GM12891 (cell line): ENCODE measurements around the gene GPR183.

Source experiments
- DNase-seq: peaks from one replicate; pipeline ENCODE4 v3.0.0; 2011; ENCODE audit warnings: low spot score; ENCODE audit not compliant: insufficient read length
- FAIRE-seq: peaks from 2 replicates; lab custom pipeline; 2011; peaks lifted over from hg19 to GRCh38; lab: Jason Lieb, UNC
- PAX5 ChIP-seq: IDR thresholded peaks from 2 replicates; pipeline ENCODE4 v1.6.1; 2011; ENCODE audit warnings: low read length, moderate library complexity, mild to moderate bottlenecking; ENCODE audit not compliant: insufficient read depth, severe bottlenecking
- POLR2A ChIP-seq: IDR thresholded peaks from 2 replicates; pipeline ENCODE4 v1.6.1; 2011; ENCODE audit warnings: low read depth, low read length, control low read depth
- POLR2AphosphoS5 ChIP-seq: IDR thresholded peaks from 2 replicates; pipeline ENCODE4 v1.6.1; 2011; ENCODE audit warnings: low read depth, low read length, control low read depth
- POU2F2 ChIP-seq: IDR thresholded peaks from 2 replicates; pipeline ENCODE4 v1.6.1; 2011; ENCODE audit warnings: low read depth, mild to moderate bottlenecking, control low read depth, low read length, moderate library complexity
- SPI1 ChIP-seq: IDR thresholded peaks from 2 replicates; pipeline ENCODE4 v1.6.1; 2011; ENCODE audit warnings: low read depth, low read length, control low read depth
- TAF1 ChIP-seq: IDR thresholded peaks from 2 replicates; pipeline ENCODE4 v1.6.1; 2011; ENCODE audit warnings: low read depth, low read length, control low read depth

The GPR183 gene

DNA sequence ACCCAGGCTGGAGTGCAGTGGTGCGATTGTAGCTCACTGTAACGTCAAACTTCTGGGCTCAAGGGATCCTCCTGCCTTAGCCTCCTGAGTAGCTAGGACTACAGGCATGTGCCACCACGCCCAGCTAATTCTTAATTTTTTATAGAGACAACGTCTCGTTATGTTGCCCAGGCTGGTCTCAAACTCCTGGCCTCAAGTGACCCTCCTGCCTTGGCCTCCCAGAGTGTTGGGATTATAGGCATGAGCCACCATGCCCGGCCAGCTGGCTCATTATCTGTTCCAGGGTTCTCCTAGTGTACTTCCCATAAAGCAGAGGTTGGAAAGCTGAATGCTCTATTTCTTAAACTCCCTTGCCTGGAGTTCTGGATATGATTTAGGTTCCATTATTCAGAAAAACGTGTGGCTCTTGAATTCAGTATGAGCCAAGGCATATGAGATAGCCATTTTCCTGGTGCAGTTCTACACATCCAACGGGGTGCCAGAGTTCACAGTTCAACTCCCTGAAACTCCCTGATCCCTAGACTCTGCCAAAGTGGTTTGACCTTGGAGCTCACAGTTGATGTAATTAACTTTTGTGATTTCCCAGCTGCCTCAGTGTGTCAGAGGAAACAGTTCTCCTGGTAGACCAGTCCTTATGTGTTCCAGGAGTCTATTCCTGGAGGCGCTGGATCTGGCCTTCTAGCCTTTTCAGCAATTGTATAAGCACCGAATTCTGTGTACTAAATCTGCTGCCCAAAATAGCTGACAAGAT is 21.6 kb downstream of the GPR183 start:
- DNase-seq (no peak), FAIRE-seq (no peak)
- TF ChIP-seq TAF1 (no peak), SPI1 (no peak), POLR2AphosphoS5 (no peak), PAX5 (no peak), POU2F2 (no peak), POLR2A (no peak)

DNA sequence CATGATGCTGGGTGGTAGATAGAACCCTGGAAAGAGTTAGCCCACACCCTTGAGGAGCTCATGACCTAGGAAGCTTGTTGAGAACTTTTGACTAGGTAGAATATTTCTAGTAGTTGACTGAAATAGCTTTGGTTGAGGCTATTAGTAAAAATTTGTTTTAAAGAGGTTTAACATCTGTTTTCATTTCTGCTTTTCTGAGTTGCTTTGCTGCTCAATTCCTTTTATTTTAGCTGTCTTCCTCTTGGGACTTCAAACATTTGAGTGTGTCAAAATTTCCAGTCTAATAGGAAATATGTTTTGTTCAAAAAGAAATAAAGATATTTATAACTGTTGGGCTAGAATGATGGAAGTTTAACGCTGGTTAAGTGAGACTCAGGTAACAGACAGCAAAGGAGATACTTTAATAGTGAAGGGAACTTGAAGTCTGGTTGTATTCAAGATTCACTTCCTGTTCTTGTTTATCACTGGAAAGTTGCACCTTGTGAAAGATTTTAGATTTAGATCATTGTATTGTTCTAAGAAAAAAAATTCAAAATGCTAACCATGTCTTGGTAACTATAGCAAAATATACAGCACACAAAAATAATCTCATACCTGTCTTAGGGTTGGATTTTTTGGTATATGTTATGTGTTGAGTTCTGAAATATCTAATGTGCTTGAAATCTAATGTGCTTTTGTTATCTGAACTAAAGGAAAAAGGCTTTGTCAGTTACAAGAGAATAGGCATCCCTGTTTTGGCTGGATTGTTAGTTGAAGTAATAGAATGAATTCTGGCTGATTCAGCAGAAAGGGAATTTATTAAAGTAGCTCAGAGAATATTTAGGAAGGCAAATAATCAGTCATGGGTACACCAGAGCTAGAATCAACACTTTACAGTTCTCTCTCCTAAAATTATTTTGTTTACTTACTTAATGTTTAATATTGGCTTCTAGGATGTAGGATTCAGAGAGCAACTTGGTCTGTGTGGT is 24.7 kb downstream of the GPR183 start:
- DNase-seq (no peak), FAIRE-seq (peak; percentile 16)
- no peak for TF ChIP-seq POLR2AphosphoS5
- peak; percentile 87 for TF ChIP-seq SPI1

DNA sequence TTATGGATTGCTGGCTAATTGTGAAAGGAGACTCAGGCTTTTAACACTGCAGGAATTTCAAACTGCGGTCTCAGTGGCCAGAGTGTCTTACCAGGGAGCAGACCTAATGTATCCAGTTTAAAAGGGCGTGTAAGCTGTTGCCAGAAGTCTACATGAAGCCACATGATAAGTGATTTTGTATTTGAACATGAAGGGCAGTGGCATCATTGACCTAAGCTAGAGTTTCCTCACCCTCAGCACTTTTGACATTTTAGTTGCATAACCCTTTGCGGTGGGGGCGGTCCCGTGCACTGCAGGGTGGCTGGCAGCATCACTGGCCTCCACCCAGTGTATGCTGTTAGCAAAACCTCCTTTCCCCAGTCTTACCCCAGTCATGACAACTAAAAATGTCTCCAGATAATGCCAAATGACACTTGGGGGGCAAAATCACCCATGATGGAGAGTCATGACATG is 25.4 kb downstream of the GPR183 start:
- TF ChIP-seq POLR2A (no peak), POU2F2 (no peak), TAF1 (no peak), POLR2AphosphoS5 (no peak), SPI1 (no peak), PAX5 (no peak)
- peak; percentile 92 for FAIRE-seq
- no peak for DNase-seq

DNA sequence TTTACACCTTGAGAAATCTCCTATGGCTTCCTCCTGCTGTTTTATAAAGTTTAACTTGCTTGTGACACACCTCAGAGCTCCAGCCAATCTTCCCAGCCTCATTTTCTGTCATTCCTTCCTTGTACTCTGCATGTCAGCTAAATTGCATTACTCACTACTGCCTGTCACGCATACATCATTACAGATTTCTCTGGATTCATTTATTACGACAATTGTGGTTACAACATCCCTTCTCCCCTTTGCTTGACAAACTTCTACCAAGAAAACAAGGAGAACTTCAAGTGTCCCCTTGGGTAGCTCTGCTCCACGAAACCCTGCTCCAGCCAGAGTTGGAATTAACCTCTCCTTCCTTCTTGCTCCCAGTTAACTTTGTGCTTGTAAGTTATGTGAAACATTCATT is 27.0 kb downstream of the GPR183 start:
- TF ChIP-seq POLR2AphosphoS5 (no peak), PAX5 (no peak), TAF1 (no peak), POLR2A (no peak), POU2F2 (no peak)
- FAIRE-seq (peak; percentile 48), DNase-seq (no peak)

- peak; percentile 54 for FAIRE-seq
- DNase-seq, result no peak
- TF ChIP-seq TAF1 (no peak), SPI1 (no peak), POLR2A (no peak), PAX5 (no peak), POLR2AphosphoS5 (no peak), POU2F2 (no peak)
These were observed 27.6 kb downstream of the GPR183 start for GRCh38 chr13:99279637-99280036.

GRCh38 chr13:99278843-99279242 is 28.4 kb downstream of the GPR183 start:
- TF ChIP-seq TAF1 (no peak), POU2F2 (no peak), PAX5 (no peak), SPI1 (no peak), POLR2A (no peak), POLR2AphosphoS5 (no peak)
- FAIRE-seq, result no peak
- no peak for DNase-seq

- FAIRE-seq (no peak), DNase-seq (no peak)
- no peak for TF ChIP-seq PAX5
- TF ChIP-seq POU2F2, result no peak
- TF ChIP-seq SPI1, result peak; percentile 51
- TF ChIP-seq POLR2A, result no peak
- TF ChIP-seq TAF1, result no peak
These were observed 29.0 kb downstream of the GPR183 start for GRCh38 chr13:99278200-99278599.

GRCh38 chr13:99277629-99278028 is 29.6 kb downstream of the GPR183 start:
- FAIRE-seq, result peak; percentile 33
- no peak for DNase-seq
- TF ChIP-seq POLR2AphosphoS5 (no peak), POLR2A (no peak), SPI1 (no peak), TAF1 (no peak), POU2F2 (no peak), PAX5 (no peak)

- TF ChIP-seq POLR2A, result no peak
- no peak for TF ChIP-seq TAF1
- TF ChIP-seq POLR2AphosphoS5, result no peak
- TF ChIP-seq PAX5, result no peak
- TF ChIP-seq POU2F2, result no peak
- TF ChIP-seq SPI1, result no peak
- no peak for DNase-seq
- FAIRE-seq, result peak; percentile 38
These were observed 30.5 kb downstream of the GPR183 start for GRCh38 chr13:99276706-99277105.

DNA sequence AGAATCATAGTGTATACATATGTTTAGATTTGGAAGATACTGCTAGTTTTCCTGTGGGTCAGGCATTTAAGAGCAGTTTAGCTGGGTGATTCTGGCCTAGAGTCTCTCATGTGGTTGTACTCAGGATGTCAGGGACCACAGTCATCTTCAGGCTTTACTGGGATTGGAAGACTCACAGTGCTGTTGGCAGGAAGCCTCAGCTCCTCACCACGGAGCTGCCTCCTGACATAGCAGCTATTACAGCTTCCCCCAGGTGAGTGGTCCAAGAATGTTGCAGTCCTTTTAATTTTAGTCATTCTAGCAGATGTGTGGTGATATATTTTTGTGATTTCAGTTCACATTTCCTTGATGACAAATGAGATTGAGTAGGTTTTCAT is 32.1 kb downstream of the GPR183 start:
- FAIRE-seq, result peak; percentile 74
- TF ChIP-seq PAX5, result no peak
- no peak for TF ChIP-seq TAF1
- TF ChIP-seq POLR2AphosphoS5, result no peak
- no peak for TF ChIP-seq SPI1
- TF ChIP-seq POU2F2, result no peak
- no peak for TF ChIP-seq POLR2A
- DNase-seq, result no peak
